Immature natural killer cell (primary cell): Measurements from ENCODE around the gene SNAPC2. TPM values are rescaled to one million over a fixed set of nuclear protein-coding genes. Genes with fewer than 3 reads are reported as not detected.

Source experiments
- DNase-seq, 3 donors: peaks; one replicate each; pipeline ENCODE4 v3.0.0; 2022; ENCODE audit warnings: mixed read lengths in 1 of 3
- H3K27ac Mint-ChIP-seq, 6 donors: one replicate each; pipeline ENCODE4 v1.8.0; 2020; ENCODE audit warnings: mixed read lengths in 6 of 6, mild to moderate bottlenecking in 5 of 6, inconsistent platforms in 4 of 6, moderate library complexity in 3 of 6
- H3K27me3 Mint-ChIP-seq, 3 donors: one replicate each; pipeline ENCODE4 v1.8.0; 2020 to 2021; ENCODE audit warnings: low read depth in 3 of 3, mild to moderate bottlenecking in 3 of 3, mixed read lengths in 3 of 3, moderate library complexity in 3 of 3, inconsistent platforms in 1 of 3
- H3K36me3 Mint-ChIP-seq, 3 donors: one replicate each; pipeline ENCODE4 v1.8.0; 2020; ENCODE audit warnings: mixed read lengths in 3 of 3, inconsistent platforms in 2 of 3, mild to moderate bottlenecking in 2 of 3
- H3K4me1 Mint-ChIP-seq, 2 donors: one replicate each; pipeline ENCODE4 v1.8.0; 2020; ENCODE audit warnings: inconsistent platforms in 2 of 2, mild to moderate bottlenecking in 2 of 2, mixed read lengths in 2 of 2, moderate library complexity in 1 of 2
- H3K4me3 Mint-ChIP-seq, 5 donors: one replicate each; pipeline ENCODE4 v1.8.0; 2020; ENCODE audit warnings: mild to moderate bottlenecking in 5 of 5, mixed read lengths in 5 of 5, inconsistent platforms in 3 of 5, moderate library complexity in 3 of 5
- H3K9me3 Mint-ChIP-seq, 6 donors: one replicate each; pipeline ENCODE4 v1.8.0; 2020; ENCODE audit warnings: mild to moderate bottlenecking in 6 of 6, mixed read lengths in 6 of 6, inconsistent platforms in 4 of 6, moderate library complexity in 3 of 6
- polyA plus RNA-seq, 3 donors: library from polyadenylated mRNA; unstranded; fragments of 300-500 nt; fragmentation: Illumina TruSeq; gene quantifications; one replicate each; pipeline ENCODE4 v1.2.3, GENCODE V29; 2021

Gene SNAPC2
- polyA plus RNA-seq, 3 donors from 2014 or later, result 15.6 to 31.1 (median 17.0) TPM

GRCh38 chr19:7899751-7900378 lies 20.3 kb upstream of the SNAPC2 start:
- Mint-ChIP-seq H3K9me3 (peaks cover 0 to 2% (median 0%) of the 10 kb centered on the region in 6 donors), H3K27me3 (peaks cover 20 to 24% (median 21%) of the 10 kb centered on the region in 3 donors), H3K36me3 (no peaks in the 10 kb centered on the region), H3K4me1 (peaks cover 18 to 22% of the 10 kb centered on the region in 2 donors), H3K4me3 (no peak overlapping the region), H3K27ac (no peak overlapping the region)
- DNase-seq, result no peak

GRCh38 chr19:7900401-7900870 lies 19.7 kb upstream of the SNAPC2 start:
- Mint-ChIP-seq H3K36me3 (no peaks in the 10 kb centered on the region), H3K4me3 (no peak overlapping the region), H3K4me1 (peaks cover 24 to 26% of the 10 kb centered on the region in 2 donors), H3K27me3 (peaks cover 23 to 27% (median 24%) of the 10 kb centered on the region in 3 donors), H3K9me3 (peaks cover 0 to 2% (median 0%) of the 10 kb centered on the region in 6 donors), H3K27ac (no peak overlapping the region)
- no peak for DNase-seq

GRCh38 chr19:7900931-7901330 lies 19.2 kb upstream of the SNAPC2 start:
- Mint-ChIP-seq H3K27ac (no peak overlapping the region), H3K9me3 (peaks cover 0 to 2% (median 0%) of the 10 kb centered on the region in 6 donors), H3K4me1 (peaks cover 29% of the 10 kb centered on the region in 2 donors), H3K27me3 (peaks cover 26 to 28% (median 26%) of the 10 kb centered on the region in 3 donors), H3K36me3 (no peaks in the 10 kb centered on the region), H3K4me3 (no peak overlapping the region)
- no peak for DNase-seq

GRCh38 chr19:7901337-7901736 lies 18.8 kb upstream of the SNAPC2 start:
- peaks cover 29 to 31% of the 10 kb centered on the region in 2 donors for H3K4me1 Mint-ChIP-seq
- no peak for DNase-seq
- H3K27ac Mint-ChIP-seq, result no peak overlapping the region
- no peak overlapping the region for H3K4me3 Mint-ChIP-seq
- H3K27me3 Mint-ChIP-seq, result peaks cover 26 to 28% (median 28%) of the 10 kb centered on the region in 3 donors
- H3K9me3 Mint-ChIP-seq, result peaks cover 0 to 2% (median 0%) of the 10 kb centered on the region in 6 donors
- H3K36me3 Mint-ChIP-seq, result no peaks in the 10 kb centered on the region

GRCh38 chr19:7902796-7903243 lies 17.3 kb upstream of the SNAPC2 start:
- Mint-ChIP-seq H3K9me3 (peaks cover 0 to 2% (median 0%) of the 10 kb centered on the region in 6 donors), H3K4me1 (peaks cover 31 to 35% of the 10 kb centered on the region in 2 donors), H3K27me3 (peaks cover 26 to 31% (median 28%) of the 10 kb centered on the region in 3 donors)

GRCh38 chr19:7903244-7904073 lies 16.7 kb upstream of the SNAPC2 start, which contains the start of gene MAP2K7:
Gene MAP2K7, plus strand, starts transcription at chr19:7903877. Its CDS starts 68 bp downstream, at chr19:7903945.
- Mint-ChIP-seq H3K9me3 (peaks cover 0 to 2% (median 0%) of the 10 kb centered on the region in 6 donors), H3K27me3 (peaks cover 26 to 35% (median 28%) of the 10 kb centered on the region in 3 donors), H3K4me1 (peaks cover 31 to 35% of the 10 kb centered on the region in 2 donors), H3K4me3 (peak within 1 kb of the TSS; percentile 88 to 92 (median 91)), H3K27ac (peak within 1 kb of the TSS; percentile 92 to 99 (median 98)), H3K36me3 (peaks cover 0 to 3% (median 0%) of the 10 kb centered on the region in 3 donors)
- peak; percentile 100 for DNase-seq

More at GRCh38 chr19:7902796-7903243, 17.3 kb upstream of the SNAPC2 start:
- Mint-ChIP-seq H3K36me3 (peaks cover 0 to 3% (median 0%) of the 10 kb centered on the region in 3 donors), H3K4me3 (peak overlapping the region; percentile 87 to 92 (median 90)), H3K27ac (peak overlapping the region; percentile 92 to 99 (median 96))
- DNase-seq, result peak in 1 of 3 donors; percentile 28

- H3K4me3 Mint-ChIP-seq, result peak overlapping the region; percentile 85 to 92 (median 90)
- H3K27me3 Mint-ChIP-seq, result peaks cover 26 to 34% (median 31%) of the 10 kb centered on the region in 3 donors
- peak overlapping the region; percentile 80 to 99 (median 98) for H3K27ac Mint-ChIP-seq
- H3K36me3 Mint-ChIP-seq, result peaks cover 0 to 3% (median 0%) of the 10 kb centered on the region in 3 donors
- DNase-seq, result peak; percentile 93 to 94 (median 94)
- peaks cover 31 to 35% of the 10 kb centered on the region in 2 donors for H3K4me1 Mint-ChIP-seq
- H3K9me3 Mint-ChIP-seq, result peaks cover 0 to 2% (median 0%) of the 10 kb centered on the region in 6 donors
Measured at GRCh38 chr19:7904074-7905020, 15.8 kb upstream of the SNAPC2 start.

GRCh38 chr19:7905268-7905667 lies 14.9 kb upstream of the SNAPC2 start:
- no peak for DNase-seq
- H3K36me3 Mint-ChIP-seq, result peaks cover 0 to 3% (median 0%) of the 10 kb centered on the region in 3 donors
- H3K9me3 Mint-ChIP-seq, result peaks cover 0 to 2% (median 0%) of the 10 kb centered on the region in 6 donors
- peaks cover 31 to 35% of the 10 kb centered on the region in 2 donors for H3K4me1 Mint-ChIP-seq
- peaks cover 26 to 34% (median 31%) of the 10 kb centered on the region in 3 donors for H3K27me3 Mint-ChIP-seq
- H3K27ac Mint-ChIP-seq, result peak overlapping the region; percentile 80 to 99 (median 98)
- peak overlapping the region; percentile 85 to 92 (median 90) for H3K4me3 Mint-ChIP-seq

- Mint-ChIP-seq H3K4me3 (peak overlapping the region; percentile 67 to 82 (median 75)), H3K27me3 (peaks cover 26 to 34% (median 31%) of the 10 kb centered on the region in 3 donors), H3K27ac (peak overlapping the region in 5 of 6 donors; percentile 95 to 99 (median 98)), H3K36me3 (peaks cover 0 to 3% (median 0%) of the 10 kb centered on the region in 3 donors), H3K9me3 (peaks cover 0 to 2% (median 0%) of the 10 kb centered on the region in 6 donors), H3K4me1 (peaks cover 31 to 35% of the 10 kb centered on the region in 2 donors)
- DNase-seq, result no peak
Measured at GRCh38 chr19:7905859-7906258, 14.3 kb upstream of the SNAPC2 start.

GRCh38 chr19:7907122-7907521 lies 13.0 kb upstream of the SNAPC2 start:
- Mint-ChIP-seq H3K9me3 (peaks cover 0 to 3% (median 0%) of the 10 kb centered on the region in 6 donors), H3K36me3 (peaks cover 0 to 6% (median 6%) of the 10 kb centered on the region in 3 donors), H3K4me3 (no peak overlapping the region), H3K27me3 (peaks cover 28 to 35% (median 31%) of the 10 kb centered on the region in 3 donors), H3K4me1 (peaks cover 31 to 32% of the 10 kb centered on the region in 2 donors), H3K27ac (peak overlapping the region in 4 of 6 donors; percentile 8 to 77 (median 45))
- DNase-seq, result no peak

GRCh38 chr19:7907544-7907943 lies 12.6 kb upstream of the SNAPC2 start:
- Mint-ChIP-seq H3K4me1 (peaks cover 29 to 30% of the 10 kb centered on the region in 2 donors), H3K36me3 (peaks cover 0 to 6% (median 6%) of the 10 kb centered on the region in 3 donors), H3K4me3 (no peak overlapping the region), H3K27ac (peak overlapping the region in 2 of 6 donors; percentile 30 to 60), H3K9me3 (peaks cover 0 to 3% (median 0%) of the 10 kb centered on the region in 6 donors), H3K27me3 (peaks cover 26 to 35% (median 30%) of the 10 kb centered on the region in 3 donors)
- no peak for DNase-seq

GRCh38 chr19:7908078-7908699 lies 11.9 kb upstream of the SNAPC2 start:
- H3K36me3 Mint-ChIP-seq, result peaks cover 0 to 11% (median 10%) of the 10 kb centered on the region in 3 donors

More at GRCh38 chr19:7908078-7908699, 11.9 kb upstream of the SNAPC2 start:
- Mint-ChIP-seq H3K4me1 (peaks cover 23 to 24% of the 10 kb centered on the region in 2 donors), H3K27ac (peak overlapping the region in 2 of 6 donors; percentile 28 to 49), H3K9me3 (peaks cover 0 to 3% (median 0%) of the 10 kb centered on the region in 6 donors), H3K27me3 (peaks cover 23 to 35% (median 25%) of the 10 kb centered on the region in 3 donors), H3K4me3 (no peak overlapping the region)
- DNase-seq, result peak in 1 of 3 donors; percentile 0
